Measurements from ENCODE around the gene LAPTM5. TPM values are rescaled to one million over a fixed set of nuclear protein-coding genes. Genes with fewer than 3 reads are reported as not detected.

The LAPTM5 gene
- total RNA-seq, 1 donor from 2014 or later, result not detected

DNA sequence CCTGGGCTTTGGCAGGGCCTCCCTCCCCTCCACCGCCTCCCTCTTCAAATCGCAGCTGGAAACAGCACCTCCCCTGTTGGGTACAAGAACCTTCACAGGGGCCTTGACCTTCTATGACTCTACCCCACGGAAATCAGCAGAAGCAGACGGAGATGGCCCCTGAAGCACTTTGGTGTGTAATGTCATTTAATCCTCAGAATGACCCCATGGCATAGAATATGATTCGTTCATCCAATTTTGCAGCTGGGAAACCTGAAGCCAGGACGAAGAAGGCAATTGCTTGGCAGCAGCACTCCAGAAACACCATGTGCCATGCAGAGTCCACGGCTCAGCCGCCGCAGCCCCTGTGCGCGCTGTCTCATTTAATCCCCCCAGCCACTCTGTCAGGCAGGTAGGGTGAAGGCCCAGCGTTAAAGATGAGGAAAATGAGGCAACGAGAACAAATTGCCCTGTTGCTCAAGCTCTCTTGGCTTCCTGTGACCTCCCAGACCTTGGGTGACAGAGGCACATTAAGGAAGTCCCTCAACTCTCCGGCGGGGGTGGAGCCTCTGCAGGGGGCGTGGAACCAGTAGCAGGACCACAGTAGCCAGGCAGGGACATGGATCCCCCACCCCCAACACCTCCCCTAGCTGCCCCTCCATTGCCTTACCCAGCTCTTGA, 25.8 kb upstream of the LAPTM5 start:
- H3K36me3 ChIP-seq, result no peaks in the 10 kb centered on the region
- Mint-ChIP-seq H3K4me3 (no peak overlapping the region), H3K36me3 (no peaks in the 10 kb centered on the region), H3K27ac (no peak overlapping the region), H3K4me1 (peaks cover 48% of the 10 kb centered on the region), H3K27me3 (ENCODE audit: insufficient read depth, low read depth) (peaks cover 15% of the 10 kb centered on the region), H3K9me3 (no peaks in the 10 kb centered on the region)
- H3K4me3 ChIP-seq, result no peak overlapping the region
- H3K9ac ChIP-seq, result no peak overlapping the region
- H3F3A ChIP-seq (ENCODE audit: low read depth), result peaks cover 17% of the 10 kb centered on the region
- no peaks in the 10 kb centered on the region for H3K27me3 ChIP-seq
- no peaks in the 10 kb centered on the region for H3K79me2 ChIP-seq (ENCODE audit: low read depth)
- H3K4me1 ChIP-seq, result peaks cover 9% of the 10 kb centered on the region
- H2AFZ ChIP-seq (replicated peaks), result no peak overlapping the region
- DNase-seq (ENCODE audit: low spot score), result no peak
- no peak overlapping the region for H3K27ac ChIP-seq
- no peaks in the 10 kb centered on the region for H3K9me3 ChIP-seq (ENCODE audit: low read depth)
- no peak for TF ChIP-seq EZH2phosphoT487 (IDR thresholded peaks at IDR 0.05)
- TF ChIP-seq, protein P1, sequence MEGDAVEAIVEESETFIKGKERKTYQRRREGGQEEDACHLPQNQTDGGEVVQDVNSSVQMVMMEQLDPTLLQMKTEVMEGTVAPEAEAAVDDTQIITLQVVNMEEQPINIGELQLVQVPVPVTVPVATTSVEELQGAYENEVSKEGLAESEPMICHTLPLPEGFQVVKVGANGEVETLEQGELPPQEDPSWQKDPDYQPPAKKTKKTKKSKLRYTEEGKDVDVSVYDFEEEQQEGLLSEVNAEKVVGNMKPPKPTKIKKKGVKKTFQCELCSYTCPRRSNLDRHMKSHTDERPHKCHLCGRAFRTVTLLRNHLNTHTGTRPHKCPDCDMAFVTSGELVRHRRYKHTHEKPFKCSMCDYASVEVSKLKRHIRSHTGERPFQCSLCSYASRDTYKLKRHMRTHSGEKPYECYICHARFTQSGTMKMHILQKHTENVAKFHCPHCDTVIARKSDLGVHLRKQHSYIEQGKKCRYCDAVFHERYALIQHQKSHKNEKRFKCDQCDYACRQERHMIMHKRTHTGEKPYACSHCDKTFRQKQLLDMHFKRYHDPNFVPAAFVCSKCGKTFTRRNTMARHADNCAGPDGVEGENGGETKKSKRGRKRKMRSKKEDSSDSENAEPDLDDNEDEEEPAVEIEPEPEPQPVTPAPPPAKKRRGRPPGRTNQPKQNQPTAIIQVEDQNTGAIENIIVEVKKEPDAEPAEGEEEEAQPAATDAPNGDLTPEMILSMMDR (IDR thresholded peaks at IDR 0.05), result no peak
- TF ChIP-seq EZH2 (IDR thresholded peaks at IDR 0.05), result no peak
- no peak overlapping the region for H3K4me2 ChIP-seq
- H4K20me1 ChIP-seq (ENCODE audit: low read depth), result no peaks in the 10 kb centered on the region

DNA sequence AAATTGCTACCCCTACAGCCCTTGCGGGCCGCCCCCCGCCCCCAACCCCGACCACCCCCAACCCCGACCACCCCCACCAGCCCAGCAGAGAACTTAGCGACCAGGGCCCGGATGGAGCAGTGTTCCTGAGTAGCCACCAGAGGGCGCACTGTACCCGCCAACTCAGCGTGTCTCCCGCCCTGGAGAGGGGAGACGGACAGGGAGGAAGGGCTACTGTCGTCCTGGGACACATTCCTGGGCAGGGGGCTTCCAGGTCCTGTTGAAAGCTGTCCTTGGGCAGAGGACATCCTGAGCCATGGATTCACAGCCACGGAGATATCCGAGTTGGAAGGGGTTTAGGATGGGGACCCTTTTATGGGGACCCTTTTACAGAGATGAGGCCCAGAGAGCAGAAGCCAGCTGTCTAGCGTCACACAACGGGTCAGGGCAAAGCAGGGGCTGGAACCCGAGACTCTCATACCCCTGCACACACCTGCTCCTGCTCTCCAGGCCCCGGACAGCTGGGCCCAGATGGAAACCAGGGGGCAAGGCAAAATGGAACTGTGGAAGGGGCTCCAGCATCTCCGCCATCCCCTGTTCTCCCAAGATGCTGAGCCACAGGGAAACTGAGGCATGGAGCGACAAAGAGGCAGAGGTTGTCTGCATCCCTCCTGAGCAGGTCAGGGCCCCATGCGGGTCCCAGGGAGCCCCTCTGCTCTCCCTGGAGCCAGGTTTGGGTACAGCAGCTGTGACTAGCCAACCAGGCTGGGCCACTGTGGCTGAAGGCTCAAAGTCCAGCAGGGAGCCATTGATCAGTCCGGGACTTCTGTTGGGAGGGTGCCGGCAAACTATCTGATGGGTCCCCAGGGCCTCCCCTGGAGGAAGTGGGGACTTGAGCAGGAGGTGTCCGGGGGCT, 25.0 kb upstream of the LAPTM5 start:
- H3K36me3 ChIP-seq, result no peaks in the 10 kb centered on the region
- TF ChIP-seq, protein P1 (IDR thresholded peaks at IDR 0.05), result peak; percentile 69
- TF ChIP-seq EZH2 (IDR thresholded peaks at IDR 0.05), result no peak
- H3K4me2 ChIP-seq, result peak overlapping the region; percentile 72
- H3K9ac ChIP-seq, result no peak overlapping the region
- Mint-ChIP-seq H3K4me3 (no peak overlapping the region), H3K4me1 (peaks cover 43% of the 10 kb centered on the region), H3K27me3 (ENCODE audit: insufficient read depth, low read depth) (peaks cover 10% of the 10 kb centered on the region), H3K9me3 (no peaks in the 10 kb centered on the region), H3K36me3 (no peaks in the 10 kb centered on the region), H3K27ac (no peak overlapping the region)
- no peaks in the 10 kb centered on the region for H3K79me2 ChIP-seq (ENCODE audit: low read depth)
- no peaks in the 10 kb centered on the region for H4K20me1 ChIP-seq (ENCODE audit: low read depth)
- H3K27me3 ChIP-seq, result no peaks in the 10 kb centered on the region
- peaks cover 9% of the 10 kb centered on the region for H3K4me1 ChIP-seq
- peak; percentile 89 for DNase-seq (ENCODE audit: low spot score)
- H3K27ac ChIP-seq, result no peak overlapping the region
- no peaks in the 10 kb centered on the region for H3K9me3 ChIP-seq (ENCODE audit: low read depth)
- H3F3A ChIP-seq (ENCODE audit: low read depth), result peaks cover 17% of the 10 kb centered on the region
- H3K4me3 ChIP-seq, result no peak overlapping the region
- H2AFZ ChIP-seq (replicated peaks), result peak overlapping the region; percentile 99

DNA sequence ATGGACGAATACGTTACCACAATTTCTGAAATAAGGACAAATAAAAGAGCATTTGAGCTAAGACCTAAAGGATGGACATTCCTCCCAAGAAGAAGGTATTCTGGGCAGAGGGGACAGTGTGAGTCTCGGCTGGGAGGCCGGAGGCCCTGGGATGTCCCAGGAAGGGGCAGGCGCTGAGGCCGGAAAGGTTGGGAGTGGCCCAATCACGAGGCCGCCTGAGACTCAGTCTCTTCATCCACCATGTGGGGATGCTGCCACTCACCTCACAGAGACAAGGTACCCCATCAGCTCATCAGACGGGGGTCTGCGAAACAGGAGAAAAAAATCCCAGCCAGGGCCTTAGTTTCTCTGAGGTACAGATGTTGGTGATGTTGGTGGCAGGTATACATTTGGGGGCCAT, 24.3 kb upstream of the LAPTM5 start:
- peaks cover 10% of the 10 kb centered on the region for H3K27me3 Mint-ChIP-seq (ENCODE audit: insufficient read depth, low read depth)

More for the DNA sequence above, 24.3 kb upstream of the LAPTM5 start:
- Histone ChIP-seq H4K20me1 (ENCODE audit: low read depth) (no peaks in the 10 kb centered on the region), H3K27me3 (no peaks in the 10 kb centered on the region), H3K9me3 (ENCODE audit: low read depth) (no peaks in the 10 kb centered on the region), H2AFZ (replicated peaks) (no peak overlapping the region), H3K4me3 (no peak overlapping the region), H3K4me1 (peaks cover 8% of the 10 kb centered on the region), H3K36me3 (no peaks in the 10 kb centered on the region), H3K9ac (no peak overlapping the region), H3F3A (ENCODE audit: low read depth) (peaks cover 16% of the 10 kb centered on the region), H3K27ac (no peak overlapping the region), H3K4me2 (no peak overlapping the region), H3K79me2 (ENCODE audit: low read depth) (no peaks in the 10 kb centered on the region)
- TF ChIP-seq, protein P1 (IDR thresholded peaks at IDR 0.05), result no peak
- TF ChIP-seq EZH2 (IDR thresholded peaks at IDR 0.05), result no peak
- TF ChIP-seq EZH2phosphoT487 (IDR thresholded peaks at IDR 0.05), result no peak
- Mint-ChIP-seq H3K27ac (no peak overlapping the region), H3K36me3 (no peaks in the 10 kb centered on the region), H3K4me3 (no peak overlapping the region), H3K9me3 (no peaks in the 10 kb centered on the region), H3K4me1 (peaks cover 38% of the 10 kb centered on the region)
- DNase-seq (ENCODE audit: low spot score), result no peak

Measured in neural progenitor cell (in vitro differentiated cells).